Activated naive CD4-positive, alpha-beta T cell treated with anti-CD3 and anti-CD28 coated beads for 36 hours (primary cell): ENCODE measurements around the gene PYGM. TPM values are rescaled to one million over a fixed set of nuclear protein-coding genes. Genes with fewer than 3 reads are reported as not detected.

ENCODE experiments used
- CTCF ChIA-PET: fragments of 350-600 bp; sonication (Branson Sonifier 250); formaldehyde crosslinking; loops from one replicate; lab custom pipeline; 2021; ENCODE audit warnings: antibody characterized with exemption; lab: Charles Lee
- DNase-seq: peaks from one replicate; pipeline ENCODE4 v3.0.0-alpha.2; 2020
- H3K27ac Mint-ChIP-seq: one replicate; pipeline ENCODE4 v1.8.0; 2021; ENCODE audit warnings: mild to moderate bottlenecking, mixed read lengths
- H3K27me3 Mint-ChIP-seq: one replicate; pipeline ENCODE4 v1.8.0; 2021; ENCODE audit warnings: low read depth, mixed read lengths
- H3K36me3 Mint-ChIP-seq: one replicate; pipeline ENCODE4 v1.8.0; 2021; ENCODE audit warnings: low read depth, mixed read lengths
- H3K4me1 Mint-ChIP-seq: one replicate; pipeline ENCODE4 v1.8.0; 2021; ENCODE audit warnings: low read depth, mixed read lengths
- H3K4me3 Mint-ChIP-seq: one replicate; pipeline ENCODE4 v1.8.0; 2021; ENCODE audit warnings: mild to moderate bottlenecking, moderate library complexity, mixed read lengths
- H3K9me3 Mint-ChIP-seq: one replicate; pipeline ENCODE4 v1.8.0; 2021; ENCODE audit warnings: mixed read lengths
- intact Hi-C: fragments of 100-400 bp; cut with micrococcal nuclease; formaldehyde crosslinking; loops from one replicate; pipeline ENCODE4 v1.15.1; 2023
- total RNA-seq, 2 experiments: library from RNA; stranded (reverse); gene quantifications; one replicate each; pipeline ENCODE4 v1.2.3, GENCODE V29; 2021

Gene PYGM
- under 1 TPM; 0.64 to 0.89 TPM for total RNA-seq

DNA sequence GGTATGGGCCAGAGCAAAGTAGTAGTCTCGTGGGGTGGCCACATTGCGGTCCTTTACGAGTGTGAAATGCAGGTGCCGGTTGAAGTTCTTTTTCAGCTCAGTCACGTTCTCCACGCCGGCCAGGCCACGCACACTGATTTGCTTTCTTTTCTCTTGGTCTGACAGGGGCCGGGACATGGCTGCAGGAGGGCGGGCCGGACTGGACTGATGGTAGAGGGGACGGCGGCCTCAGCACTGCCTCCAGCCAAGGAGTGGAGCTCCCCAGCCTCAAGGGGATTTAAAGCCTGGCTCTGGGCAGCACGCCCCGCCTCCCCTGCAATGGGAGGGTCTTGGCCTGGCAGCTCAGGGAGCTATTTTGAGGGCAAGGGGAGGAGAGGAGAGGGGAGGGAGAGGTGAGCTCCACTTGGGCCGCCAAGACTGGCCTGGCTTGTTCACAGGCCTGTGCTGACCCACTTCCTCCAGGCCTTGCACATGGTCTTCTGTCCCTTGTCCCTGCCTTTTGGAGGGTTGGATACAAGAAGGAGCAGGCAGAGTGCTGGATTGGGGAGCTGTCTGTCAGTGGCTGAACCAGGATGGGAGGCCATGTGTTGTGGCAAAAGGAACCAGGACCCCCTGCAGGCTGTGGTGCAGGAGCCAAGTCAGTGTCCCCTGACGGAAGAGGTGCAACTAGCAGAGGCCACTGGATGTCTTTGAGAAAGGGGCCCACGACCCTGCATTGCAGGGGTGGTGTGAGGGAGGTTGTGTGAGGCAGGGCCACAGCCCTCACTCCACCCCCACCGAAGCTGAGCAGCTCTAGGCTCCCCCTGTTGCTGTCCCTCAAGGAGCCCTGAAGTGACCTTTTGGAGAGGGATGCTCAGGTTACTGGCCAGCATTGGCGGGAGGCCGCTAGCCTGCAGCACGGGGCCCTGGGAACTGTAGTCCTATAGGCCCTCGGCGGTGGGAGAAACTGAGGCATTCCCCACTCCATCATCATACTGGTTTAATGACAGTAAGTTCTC, at the start of gene PYGM:
Gene PYGM (minus strand): TSS at position 253 of the 998 bp plus-strand sequence. CDS start 76 bp downstream, at position 177.
- CTCF ChIA-PET = interaction anchor here (0.6 to 1.9 kb wide), 5 partner anchors 9 to 71 kb away, joined by 3 to 9 read pairs (median 6); partner anchors contain the start of gene RASGRP2
- peaks cover 50% of the 10 kb centered on the region for H3K4me1 Mint-ChIP-seq
- H3K4me3 Mint-ChIP-seq = no peak within 1 kb of the TSS
- H3K27me3 Mint-ChIP-seq = no peaks in the 10 kb centered on the region
- H3K36me3 Mint-ChIP-seq = peaks cover 27% of the 10 kb centered on the region
- peak within 1 kb of the TSS; percentile 85 for H3K27ac Mint-ChIP-seq
- intact Hi-C loops = no loop called here
- no peak for DNase-seq
- no peaks in the 10 kb centered on the region for H3K9me3 Mint-ChIP-seq

DNA sequence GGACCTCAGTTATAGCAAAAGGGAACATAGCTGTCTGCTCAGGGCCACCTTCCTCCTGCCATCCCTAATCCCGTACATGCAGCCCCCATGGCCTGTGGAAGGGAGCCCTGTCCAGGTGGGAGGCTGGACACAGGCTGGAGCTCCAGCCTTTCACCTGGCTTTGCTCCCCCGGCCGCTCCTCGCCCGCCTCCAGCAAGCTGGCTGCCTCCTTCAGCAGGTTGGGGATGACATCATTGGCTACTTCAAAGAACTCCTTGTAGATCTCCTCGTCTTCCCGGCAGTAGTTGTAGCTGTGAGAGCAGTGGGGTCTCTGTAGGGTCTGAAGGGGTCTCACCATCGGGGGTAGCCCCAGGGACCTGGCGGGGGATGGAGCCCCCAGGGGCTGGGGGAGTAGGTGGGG, 45.7 kb upstream of the PYGM start:
- Mint-ChIP-seq H3K36me3 (peaks cover 2% of the 10 kb centered on the region), H3K27me3 (no peaks in the 10 kb centered on the region), H3K4me3 (no peak overlapping the region), H3K9me3 (no peaks in the 10 kb centered on the region), H3K27ac (no peak overlapping the region), H3K4me1 (peaks cover 36% of the 10 kb centered on the region)
- intact Hi-C loops = no loop called here
- CTCF ChIA-PET = no interaction called here
- DNase-seq = no peak

- peak overlapping the region; percentile 78 for H3K4me3 Mint-ChIP-seq
- CTCF ChIA-PET = interaction anchor here (0.9 kb wide), 1 partner anchor 12 kb away, joined by 3 read pairs; no protein-coding TSS in a partner anchor
- no peak for DNase-seq
- peaks cover 33% of the 10 kb centered on the region for H3K4me1 Mint-ChIP-seq
- intact Hi-C loops = loop anchor here (5.0 kb wide), 1 partner anchor 1053 kb away; the partner anchor contains the start of gene CFL1
- peaks cover 2% of the 10 kb centered on the region for H3K36me3 Mint-ChIP-seq
- no peaks in the 10 kb centered on the region for H3K27me3 Mint-ChIP-seq
- no peaks in the 10 kb centered on the region for H3K9me3 Mint-ChIP-seq
- no peak overlapping the region for H3K27ac Mint-ChIP-seq
These were observed 44.8 kb upstream of the PYGM start for GRCh38 chr11:64804346-64805210.

DNA sequence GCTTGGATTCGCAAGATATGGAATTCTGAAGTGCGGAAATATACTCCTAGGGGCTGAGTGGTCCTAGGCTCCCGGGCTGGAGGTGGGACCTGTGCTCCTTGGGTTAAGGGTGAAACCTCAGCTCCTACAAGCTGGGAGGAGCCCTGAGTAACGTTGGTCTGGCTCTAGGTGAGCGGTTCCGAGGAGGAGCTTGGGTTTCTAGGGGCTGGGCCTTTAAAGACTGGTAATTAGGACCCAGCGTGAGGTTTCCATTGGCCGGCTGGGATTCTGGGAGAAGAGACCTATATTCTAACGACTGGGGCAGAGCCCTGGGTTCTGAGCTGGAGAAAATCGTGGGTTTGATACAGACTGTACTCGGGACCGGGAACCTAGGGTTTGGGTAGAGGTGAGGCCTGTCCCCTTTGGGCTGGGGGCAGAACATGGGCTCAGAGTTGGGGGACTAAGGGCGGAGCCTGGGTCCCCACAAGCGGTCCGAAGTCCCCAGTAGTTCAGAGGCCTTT, 44.1 kb upstream of the PYGM start:
- intact Hi-C loops = loop anchor here (2.0 to 5.0 kb wide), 3 partner anchors 25 to 1053 kb away; partner anchors contain the start of genes CFL1, FAU, MRPL49 and SF1
- no peak for DNase-seq
- Mint-ChIP-seq H3K4me1 (peaks cover 30% of the 10 kb centered on the region), H3K4me3 (peak overlapping the region; percentile 78), H3K36me3 (peaks cover 2% of the 10 kb centered on the region), H3K27ac (peak overlapping the region; percentile 89), H3K9me3 (no peaks in the 10 kb centered on the region), H3K27me3 (no peaks in the 10 kb centered on the region)
- CTCF ChIA-PET = interaction anchor here (0.9 kb wide), 1 partner anchor 13 kb away, joined by 3 read pairs; no protein-coding TSS in a partner anchor

GRCh38 chr11:64803158-64803845, 43.5 kb upstream of the PYGM start, which contains the start of gene MAP4K2:
TSS of gene MAP4K2 (minus strand) at chr11:64803214. CDS start at chr11:64803149, 65 bp downstream.
- DNase-seq = peak; percentile 88
- intact Hi-C loops = loop anchor here (2.0 to 5.0 kb wide), 3 partner anchors 25 to 1054 kb away; partner anchors contain the start of genes CFL1, FAU, MRPL49 and SF1
- H3K36me3 Mint-ChIP-seq = peaks cover 5% of the 10 kb centered on the region

DNA sequence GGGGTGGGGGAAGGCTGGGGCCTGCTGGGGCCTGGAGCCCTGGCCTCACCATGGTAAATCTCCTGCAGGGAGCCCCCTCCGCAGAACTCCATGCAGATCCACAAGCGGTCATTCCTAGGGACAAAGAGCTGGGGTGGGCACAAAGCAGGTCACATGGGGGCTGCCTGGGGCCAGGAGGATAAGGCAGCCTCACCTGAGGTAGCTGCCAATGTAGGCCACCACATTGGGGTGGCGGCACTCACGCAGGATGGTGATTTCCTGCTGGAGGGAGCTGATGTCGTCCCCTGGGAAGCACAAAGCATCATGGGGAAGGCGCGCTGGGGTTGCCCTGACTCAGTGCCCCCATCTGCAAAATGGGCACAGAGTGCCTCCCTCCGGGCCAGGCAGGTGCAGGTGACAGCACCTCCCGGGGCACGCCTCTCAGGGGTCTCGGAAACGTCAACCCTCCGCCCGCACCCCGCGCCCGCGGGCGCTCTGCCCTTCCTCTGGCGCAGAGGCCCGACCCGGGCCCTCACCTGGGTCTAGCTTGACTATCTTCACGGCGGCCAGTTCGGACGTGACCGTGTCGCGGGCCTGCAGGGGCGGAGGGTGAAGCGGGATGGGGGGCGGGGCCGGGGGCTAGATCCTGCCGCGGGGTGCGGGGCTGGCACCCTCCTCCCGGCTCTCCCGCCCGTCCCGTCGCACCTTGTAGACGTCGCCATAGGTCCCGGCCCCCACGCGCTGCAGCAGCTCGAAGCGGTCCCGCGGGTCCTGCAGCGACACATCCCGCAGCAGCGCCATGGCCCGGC, 42.8 kb upstream of the PYGM start:
- CTCF ChIA-PET = no interaction called here
- Mint-ChIP-seq H3K4me1 (peaks cover 27% of the 10 kb centered on the region), H3K9me3 (no peaks in the 10 kb centered on the region), H3K4me3 (peak overlapping the region; percentile 81), H3K27me3 (no peaks in the 10 kb centered on the region), H3K36me3 (peaks cover 5% of the 10 kb centered on the region), H3K27ac (peak overlapping the region; percentile 85)
- peak; percentile 71 for DNase-seq
- intact Hi-C loops = loop anchor here (1.0 to 5.0 kb wide), 4 partner anchors 24 to 1055 kb away; partner anchors contain the start of genes CFL1, FAU, MRPL49 and SF1

More at GRCh38 chr11:64803158-64803845, 43.5 kb upstream of the PYGM start, which contains the start of gene MAP4K2:
- peaks cover 30% of the 10 kb centered on the region for H3K4me1 Mint-ChIP-seq
- CTCF ChIA-PET = interaction anchor here (0.9 kb wide), 1 partner anchor 13 kb away, joined by 3 read pairs; no protein-coding TSS in a partner anchor
- peak within 1 kb of the TSS; percentile 81 for H3K4me3 Mint-ChIP-seq
- no peaks in the 10 kb centered on the region for H3K9me3 Mint-ChIP-seq
- no peaks in the 10 kb centered on the region for H3K27me3 Mint-ChIP-seq
- peak within 1 kb of the TSS; percentile 89 for H3K27ac Mint-ChIP-seq

DNA sequence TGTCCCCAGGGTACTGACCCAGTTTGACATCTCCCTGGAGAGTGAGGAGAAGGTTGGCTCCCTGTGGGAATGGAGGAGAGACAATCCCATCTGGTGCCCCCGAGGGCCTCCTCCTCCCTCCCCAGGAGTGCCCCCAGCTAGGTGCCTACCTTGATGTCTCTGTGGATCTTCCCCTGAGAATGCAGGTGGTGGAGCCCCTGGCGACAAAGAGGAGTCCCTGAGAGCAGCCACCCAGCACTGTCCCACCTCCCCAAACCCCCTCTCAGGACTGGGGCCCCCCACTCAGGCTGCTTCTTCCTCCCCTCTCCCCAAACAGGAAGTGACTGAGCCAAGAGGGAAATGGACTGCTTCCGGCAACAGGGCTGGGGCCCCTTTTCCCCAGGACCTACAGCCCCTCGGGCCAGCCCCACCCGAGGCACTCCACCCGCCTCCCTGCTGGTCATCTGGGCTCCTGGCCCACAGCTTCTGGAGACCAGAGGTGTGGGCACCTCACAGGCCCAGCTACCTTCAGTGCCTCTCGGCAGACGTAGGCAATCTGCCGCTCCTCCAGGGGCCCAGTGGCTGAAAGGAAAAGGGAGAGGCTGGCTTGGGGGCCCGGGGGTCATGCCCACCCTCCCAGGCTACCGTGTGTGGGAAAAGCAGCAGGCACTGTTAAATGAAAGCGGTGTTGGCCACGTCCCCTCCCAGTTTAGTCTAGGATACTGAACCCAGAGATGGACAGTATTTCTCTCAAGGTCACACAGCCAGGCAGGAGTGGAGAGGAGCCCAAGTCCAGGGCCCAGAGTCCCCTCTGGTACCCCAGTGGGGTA, 42.0 kb upstream of the PYGM start:
- CTCF ChIA-PET = no interaction called here
- H3K4me3 Mint-ChIP-seq = peak overlapping the region; percentile 81
- H3K27ac Mint-ChIP-seq = peak overlapping the region; percentile 85
- H3K27me3 Mint-ChIP-seq = no peaks in the 10 kb centered on the region
- H3K9me3 Mint-ChIP-seq = no peaks in the 10 kb centered on the region
- peaks cover 28% of the 10 kb centered on the region for H3K4me1 Mint-ChIP-seq
- H3K36me3 Mint-ChIP-seq = peaks cover 6% of the 10 kb centered on the region
- intact Hi-C loops = loop anchor here (1.0 to 5.0 kb wide), 4 partner anchors 23 to 1056 kb away; partner anchors contain the start of genes CFL1, FAU, MRPL49 and SF1
- DNase-seq = no peak

DNA sequence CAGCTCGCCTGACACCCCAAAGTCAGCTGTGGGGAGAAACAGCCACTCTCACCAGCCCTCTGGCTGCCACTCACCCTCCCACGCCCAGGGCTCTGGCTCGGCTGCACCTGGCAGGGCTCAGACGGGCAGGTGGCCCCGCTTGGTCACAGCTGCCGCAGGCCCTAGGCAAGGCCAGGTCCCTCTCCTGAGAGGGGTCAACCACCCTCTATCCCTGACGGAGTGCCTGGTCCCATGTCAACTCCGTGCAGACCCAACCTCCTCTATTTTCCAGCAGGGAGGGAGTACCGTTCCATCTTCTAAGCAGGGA, 41.3 kb upstream of the PYGM start:
- Mint-ChIP-seq H3K36me3 (peaks cover 9% of the 10 kb centered on the region), H3K27me3 (no peaks in the 10 kb centered on the region), H3K4me3 (peak overlapping the region; percentile 81), H3K27ac (peak overlapping the region; percentile 85), H3K9me3 (no peaks in the 10 kb centered on the region), H3K4me1 (peaks cover 31% of the 10 kb centered on the region)
- DNase-seq = no peak
- intact Hi-C loops = loop anchor here (5.0 kb wide), 1 partner anchor 1056 kb away; the partner anchor contains the start of gene CFL1
- CTCF ChIA-PET = no interaction called here

GRCh38 chr11:64800303-64801157, 40.8 kb upstream of the PYGM start:
- Mint-ChIP-seq H3K27me3 (no peaks in the 10 kb centered on the region), H3K9me3 (no peaks in the 10 kb centered on the region), H3K27ac (peak overlapping the region; percentile 85), H3K4me1 (peaks cover 35% of the 10 kb centered on the region), H3K36me3 (peaks cover 7% of the 10 kb centered on the region), H3K4me3 (peak overlapping the region; percentile 81)
- CTCF ChIA-PET = interaction anchor here (0.5 kb wide), 1 partner anchor 473 kb away, joined by 4 read pairs; no protein-coding TSS in a partner anchor
- intact Hi-C loops = loop anchor here (5.0 kb wide), 1 partner anchor 1057 kb away; the partner anchor contains the start of gene CFL1
- no peak for DNase-seq
